ENCODE measurements around the gene HAGH.

Gene HAGH

GRCh38 chr16:1787322-1788094, 39.1 kb downstream of the HAGH start:
- no peak for DNase-seq (ENCODE audit: low read depth in 2 of 3, low spot score in 2 of 3)

- no peak for DNase-seq (ENCODE audit: low read depth in 2 of 3, low spot score in 2 of 3)
Measured at GRCh38 chr16:1787056-1787321, 39.6 kb downstream of the HAGH start.

GRCh38 chr16:1786242-1787055, 40.2 kb downstream of the HAGH start:
- DNase-seq (ENCODE audit: low read depth in 2 of 3, low spot score in 2 of 3) = no peak

- DNase-seq (ENCODE audit: low read depth in 2 of 3, low spot score in 2 of 3) = no peak
Measured at GRCh38 chr16:1785846-1786170, 40.8 kb downstream of the HAGH start.

GRCh38 chr16:1784977-1785845, 41.4 kb downstream of the HAGH start:
- DNase-seq (ENCODE audit: low read depth in 2 of 3, low spot score in 2 of 3) = no peak

GRCh38 chr16:1782408-1783264, 44.0 kb downstream of the HAGH start, which contains the start of the genes NUBP2 and SPSB3:
TSS of gene NUBP2 (plus strand) at chr16:1782960. CDS start at chr16:1783021, 61 bp downstream.
TSS of gene SPSB3 (minus strand) at chr16:1782571. CDS start at chr16:1781483, 1,088 bp downstream.
- peak; percentile 83 to 97 (median 95) for DNase-seq (ENCODE audit: low read depth in 2 of 3, low spot score in 2 of 3)

- DNase-seq (ENCODE audit: low read depth in 2 of 3, low spot score in 2 of 3) = no peak
Measured at GRCh38 chr16:1781758-1782407, 44.7 kb downstream of the HAGH start.

- no peak for DNase-seq (ENCODE audit: low read depth in 2 of 3, low spot score in 2 of 3)
Measured at GRCh38 chr16:1781254-1781653, 45.4 kb downstream of the HAGH start.

- DNase-seq (ENCODE audit: low read depth in 2 of 3, low spot score in 2 of 3) = no peak
Measured at GRCh38 chr16:1780677-1781072, 46.0 kb downstream of the HAGH start.

- DNase-seq (ENCODE audit: low read depth in 2 of 3, low spot score in 2 of 3) = no peak
Measured at GRCh38 chr16:1779741-1780676, 46.6 kb downstream of the HAGH start.

GRCh38 chr16:1779234-1779701, 47.4 kb downstream of the HAGH start:
- DNase-seq (ENCODE audit: low read depth in 2 of 3, low spot score in 2 of 3) = no peak

- DNase-seq (ENCODE audit: low read depth in 2 of 3, low spot score in 2 of 3) = no peak
Measured at GRCh38 chr16:1778200-1779179, 48.1 kb downstream of the HAGH start.

GRCh38 chr16:1777375-1778199, 49.0 kb downstream of the HAGH start:
- no peak for DNase-seq (ENCODE audit: low read depth in 2 of 3, low spot score in 2 of 3)

- DNase-seq (ENCODE audit: low read depth in 2 of 3, low spot score in 2 of 3) = no peak
Measured at GRCh38 chr16:1776991-1777374, 49.6 kb downstream of the HAGH start.

GRCh38 chr16:1776672-1776955, 50.0 kb downstream of the HAGH start:
- DNase-seq (ENCODE audit: low read depth in 2 of 3, low spot score in 2 of 3) = no peak

GRCh38 chr16:1775846-1776671, 50.6 kb downstream of the HAGH start:
- no peak for DNase-seq (ENCODE audit: low read depth in 2 of 3, low spot score in 2 of 3)
